ENCODE measurements around the gene RAB24.
A peak's percentile ranks its signal among the peaks of the same experiment; 100 is the strongest.
"Not testable (repeated sequence)": the region's sequence is repeated elsewhere in the genome, so short reads cannot be mapped to it uniquely, and the experiment has no call there.

RAB24 gene

GRCh38 chr5:177311723-177312648, 8.5 kb upstream of the RAB24 start, which contains the start of gene MXD3:
MXD3 (minus strand) TSS chr5:177311898; CDS start chr5:177311830, 68 bp downstream.
- peak; percentile 89 to 91 for DNase-seq (ENCODE audit: low read depth in 2 of 2)

GRCh38 chr5:177311392-177311722, 7.8 kb upstream of the RAB24 start:
- no peak for DNase-seq (ENCODE audit: low read depth in 2 of 2)

GRCh38 chr5:177310757-177311391, 7.4 kb upstream of the RAB24 start:
- DNase-seq (ENCODE audit: low read depth in 2 of 2), result no peak

- no peak for DNase-seq (ENCODE audit: low read depth in 2 of 2)
Measured at GRCh38 chr5:177310332-177310731, 6.8 kb upstream of the RAB24 start.

- DNase-seq (ENCODE audit: low read depth in 2 of 2), result peak in 1 of 2 donors; percentile 38
Measured at GRCh38 chr5:177309351-177310191, 6.1 kb upstream of the RAB24 start.

GRCh38 chr5:177308740-177309139, 5.2 kb upstream of the RAB24 start:
- DNase-seq (ENCODE audit: low read depth in 2 of 2), result no peak

GRCh38 chr5:177307544-177308363, 4.2 kb upstream of the RAB24 start:
- no peak for DNase-seq (ENCODE audit: low read depth in 2 of 2)

GRCh38 chr5:177306674-177307543, 3.4 kb upstream of the RAB24 start:
- DNase-seq (ENCODE audit: low read depth in 2 of 2), result no peak

GRCh38 chr5:177306103-177306640, 2.7 kb upstream of the RAB24 start:
- not testable (repeated sequence) for DNase-seq (ENCODE audit: low read depth in 2 of 2)

- no peak for DNase-seq (ENCODE audit: low read depth in 2 of 2)
Measured at GRCh38 chr5:177304392-177305119, 1.0 kb upstream of the RAB24 start.

GRCh38 chr5:177303925-177304391, 439 bp upstream of the RAB24 start:
- DNase-seq (ENCODE audit: low read depth in 2 of 2), result no peak

GRCh38 chr5:177302354-177303110, 987 bp downstream of the RAB24 start:
- DNase-seq (ENCODE audit: low read depth in 2 of 2), result no peak

GRCh38 chr5:177301503-177302165, 1.9 kb downstream of the RAB24 start:
- no peak for DNase-seq (ENCODE audit: low read depth in 2 of 2)

GRCh38 chr5:177300951-177301350, 2.6 kb downstream of the RAB24 start:
- DNase-seq (ENCODE audit: low read depth in 2 of 2), result no peak

GRCh38 chr5:177300236-177300880, 3.2 kb downstream of the RAB24 start:
- peak; percentile 50 to 55 for DNase-seq (ENCODE audit: low read depth in 2 of 2)

- no peak for DNase-seq (ENCODE audit: low read depth in 2 of 2)
Measured at GRCh38 chr5:177299697-177300096, 3.8 kb downstream of the RAB24 start.

GRCh38 chr5:177297922-177298321, 5.6 kb downstream of the RAB24 start:
- no peak for DNase-seq (ENCODE audit: low read depth in 2 of 2)

Data from activated CD8-positive, alpha-beta memory T cell treated with anti-CD3 and anti-CD28 coated beads for 4 hours (primary cell).